HFFc6 (cell line): ENCODE data around the gene AP1G1. TPM values are rescaled to one million over a fixed set of nuclear protein-coding genes. Genes with fewer than 3 reads are reported as not detected.
"Not testable (repeated sequence)": the region's sequence is repeated elsewhere in the genome, so short reads cannot be mapped to it uniquely, and the experiment has no call there.

ENCODE experiments used
- DNase-seq: peaks from one replicate; pipeline ENCODE4 v3.0.0-alpha.2; 2018
- H3K27ac Mint-ChIP-seq: 2 replicates; pipeline ENCODE4 v1.8.0; 2020; ENCODE audit warnings: mild to moderate bottlenecking, mixed read lengths
- H3K27me3 Mint-ChIP-seq: 2 replicates; pipeline ENCODE4 v1.8.0; 2021; ENCODE audit warnings: mild to moderate bottlenecking, moderate library complexity, mixed read lengths; ENCODE audit not compliant: insufficient read depth
- H3K36me3 Mint-ChIP-seq: 2 replicates; pipeline ENCODE4 v1.8.0; 2021; ENCODE audit warnings: low read depth, mixed read lengths
- H3K4me1 Mint-ChIP-seq: 2 replicates; pipeline ENCODE4 v1.8.0; 2020; ENCODE audit warnings: low read depth, mixed read lengths
- H3K4me3 Mint-ChIP-seq: 2 replicates; pipeline ENCODE4 v1.8.0; 2020; ENCODE audit warnings: mild to moderate bottlenecking, moderate library complexity, mixed read lengths
- H3K9me3 Mint-ChIP-seq: 2 replicates; pipeline ENCODE4 v1.8.0; 2020; ENCODE audit warnings: mild to moderate bottlenecking, mixed read lengths
- CTCF ChIP-seq: fragments of 200-600 bp; sonication (generic); IDR thresholded peaks from 2 replicates; pipeline ENCODE4 v1.5.0; 2021; ENCODE audit warnings: antibody characterized with exemption, mild to moderate bottlenecking
- total RNA-seq, 6 experiments: library from RNA; stranded (reverse); fragmentation: NEBNext Ultra II Directional; extraction: Animal tissue kit (Norgen Biotek cat#: 25700); gene quantifications; 2 replicates in 1 of 6; 3 replicates in 5 of 6; pipeline ENCODE4 v1.2.3, GENCODE V29; 2021

The AP1G1 gene
- total RNA-seq, 6 experiments from 2014 or later: 87.5 to 115 (median 106) TPM

- Mint-ChIP-seq H3K36me3 (peaks cover 28% of the 10 kb centered on the region), H3K27me3 (peaks cover 2% of the 10 kb centered on the region; the same call in 1 of the 2 replicates), H3K9me3 (no peaks in the 10 kb centered on the region), H3K4me3 (no peak overlapping the region), H3K4me1 (peaks cover 28% of the 10 kb centered on the region), H3K27ac (peak overlapping the region; percentile 11; the same call in 1 of the 2 replicates)
- no peak for TF ChIP-seq CTCF
- DNase-seq: no peak
Measured at GRCh38 chr16:71789136-71789535, 19.5 kb downstream of the AP1G1 start.

- Mint-ChIP-seq H3K4me1 (peaks cover 24% of the 10 kb centered on the region), H3K4me3 (no peak overlapping the region), H3K27me3 (peaks cover 2% of the 10 kb centered on the region; the same call in 1 of the 2 replicates), H3K27ac (no peak overlapping the region), H3K36me3 (peaks cover 28% of the 10 kb centered on the region), H3K9me3 (no peaks in the 10 kb centered on the region)
- no peak for DNase-seq
- TF ChIP-seq CTCF: no peak
Measured at GRCh38 chr16:71788578-71788977, 20.1 kb downstream of the AP1G1 start.

- not testable (repeated sequence) for DNase-seq, H3K4me3 Mint-ChIP-seq, H3K27me3 Mint-ChIP-seq, H3K27ac Mint-ChIP-seq, H3K9me3 Mint-ChIP-seq
- H3K36me3 Mint-ChIP-seq: peaks cover 18% of the 10 kb centered on the region
- peaks cover 10% of the 10 kb centered on the region for H3K4me1 Mint-ChIP-seq
Measured at GRCh38 chr16:71785143-71785542, 23.5 kb downstream of the AP1G1 start.

- Mint-ChIP-seq H3K27ac (no peak overlapping the region), H3K36me3 (peaks cover 16% of the 10 kb centered on the region), H3K9me3 (no peaks in the 10 kb centered on the region), H3K27me3 (no peaks in the 10 kb centered on the region), H3K4me3 (no peak overlapping the region), H3K4me1 (peaks cover 10% of the 10 kb centered on the region)
- TF ChIP-seq CTCF: no peak
- DNase-seq: no peak
Measured at GRCh38 chr16:71784093-71784492, 24.5 kb downstream of the AP1G1 start.

GRCh38 chr16:71781741-71782140 lies 26.9 kb downstream of the AP1G1 start:
- Mint-ChIP-seq H3K27me3 (no peaks in the 10 kb centered on the region), H3K4me3 (no peak overlapping the region), H3K4me1 (peaks cover 15% of the 10 kb centered on the region), H3K36me3 (peaks cover 6% of the 10 kb centered on the region), H3K9me3 (no peaks in the 10 kb centered on the region), H3K27ac (peak overlapping the region; percentile 11)
- 0 out of 2 replicates have a peak, but pooled peaks have one; percentile 15 for TF ChIP-seq CTCF
- DNase-seq: peak; percentile 21

GRCh38 chr16:71780521-71781089 lies 28.0 kb downstream of the AP1G1 start:
- DNase-seq: no peak
- Mint-ChIP-seq H3K27ac (no peak overlapping the region), H3K9me3 (no peaks in the 10 kb centered on the region), H3K4me1 (peaks cover 15% of the 10 kb centered on the region), H3K27me3 (no peaks in the 10 kb centered on the region), H3K4me3 (no peak overlapping the region), H3K36me3 (peaks cover 11% of the 10 kb centered on the region)
- no peak for TF ChIP-seq CTCF
